Skeletal muscle satellite cell (primary cell): ENCODE data around the gene SH2D2A.

Experiments
- H3K27me3 ChIP-seq: 2 replicates; pipeline ENCODE4 v1.7.0; 2013; ENCODE audit warnings: low read length; ENCODE audit not compliant: control insufficient read depth, insufficient read depth
- H3K36me3 ChIP-seq: 2 replicates; pipeline ENCODE4 v1.7.0; 2013; ENCODE audit warnings: mild to moderate bottlenecking, control low read depth, low read length; ENCODE audit not compliant: insufficient read depth
- H3K4me1 ChIP-seq: 2 replicates; pipeline ENCODE4 v1.7.0; 2013; ENCODE audit warnings: low read length; ENCODE audit not compliant: control insufficient read depth, insufficient read depth
- H3K4me2 ChIP-seq: 2 replicates; pipeline ENCODE4 v1.7.0; 2013; ENCODE audit warnings: mild to moderate bottlenecking, low read length
- H3K4me3 ChIP-seq: 2 replicates; pipeline ENCODE4 v1.7.0; 2013; ENCODE audit warnings: low read length
- H3K9ac ChIP-seq: 2 replicates; pipeline ENCODE4 v1.7.0; 2013; ENCODE audit warnings: mild to moderate bottlenecking, low read depth, low read length, moderate library complexity
- H3K9me3 ChIP-seq: replicated peaks from 2 replicates; pipeline ENCODE4 v1.7.0; 2013; ENCODE audit warnings: mild to moderate bottlenecking, control low read depth, low read length

SH2D2A gene

DNA sequence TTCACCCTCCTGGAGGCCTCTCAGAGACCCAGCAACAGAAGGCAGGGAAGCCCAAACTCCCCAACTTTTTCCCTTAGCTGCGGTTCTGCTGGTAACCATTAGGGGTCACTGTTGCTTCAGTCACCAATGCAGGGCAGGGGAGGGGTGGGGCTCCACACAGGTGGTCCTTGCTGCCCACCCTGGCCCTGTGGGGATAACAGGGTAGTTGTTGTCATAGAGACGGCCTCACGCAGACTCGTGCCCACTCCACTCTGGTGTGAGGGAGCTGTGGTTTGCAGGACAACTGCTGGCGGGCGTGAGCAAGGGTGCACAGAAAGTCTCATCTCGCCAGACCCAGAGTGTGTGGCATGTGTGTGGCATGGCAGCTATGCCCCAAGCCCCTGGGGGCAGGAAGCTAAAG, 22.3 kb upstream of the SH2D2A start:
- H3K9me3 ChIP-seq, result no peaks in the 10 kb centered on the region
- H3K9ac ChIP-seq, result no peak overlapping the region
- no peak overlapping the region for H3K4me2 ChIP-seq
- H3K36me3 ChIP-seq, result no peaks in the 10 kb centered on the region
- no peaks in the 10 kb centered on the region for H3K4me1 ChIP-seq
- H3K4me3 ChIP-seq, result no peak overlapping the region
- H3K27me3 ChIP-seq, result peaks cover 88% of the 10 kb centered on the region

DNA sequence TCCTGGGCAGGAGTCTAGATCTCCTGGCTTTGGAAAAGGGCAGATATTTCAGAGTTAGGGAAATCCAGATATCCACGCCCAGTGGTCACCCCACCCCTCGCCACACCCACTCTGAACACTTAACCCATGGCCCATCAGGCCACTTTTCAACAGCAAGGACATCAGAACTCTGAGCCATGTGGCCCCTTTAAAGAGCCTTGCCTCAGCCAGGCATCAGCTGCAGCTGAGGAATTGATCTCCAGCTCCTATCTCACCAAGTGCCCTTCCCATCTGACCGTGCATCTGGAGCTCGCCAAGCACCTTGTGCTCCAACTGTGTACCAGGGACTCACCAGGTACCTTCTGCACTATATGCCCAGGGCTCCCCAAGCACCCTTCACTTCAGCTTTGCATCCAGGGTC, 20.2 kb upstream of the SH2D2A start:
- H3K4me3 ChIP-seq, result no peak overlapping the region
- peaks cover 86% of the 10 kb centered on the region for H3K27me3 ChIP-seq
- H3K36me3 ChIP-seq, result no peaks in the 10 kb centered on the region

GRCh38 chr1:156836041-156836654, 19.5 kb upstream of the SH2D2A start:
- Histone ChIP-seq H3K4me3 (no peak overlapping the region), H3K9me3 (no peaks in the 10 kb centered on the region), H3K36me3 (no peaks in the 10 kb centered on the region), H3K27me3 (peaks cover 88% of the 10 kb centered on the region), H3K4me1 (no peaks in the 10 kb centered on the region), H3K9ac (no peak overlapping the region), H3K4me2 (no peak overlapping the region)

More for the DNA sequence above, 20.2 kb upstream of the SH2D2A start:
- Histone ChIP-seq H3K4me1 (no peaks in the 10 kb centered on the region), H3K9ac (no peak overlapping the region), H3K4me2 (no peak overlapping the region), H3K9me3 (no peaks in the 10 kb centered on the region)

DNA sequence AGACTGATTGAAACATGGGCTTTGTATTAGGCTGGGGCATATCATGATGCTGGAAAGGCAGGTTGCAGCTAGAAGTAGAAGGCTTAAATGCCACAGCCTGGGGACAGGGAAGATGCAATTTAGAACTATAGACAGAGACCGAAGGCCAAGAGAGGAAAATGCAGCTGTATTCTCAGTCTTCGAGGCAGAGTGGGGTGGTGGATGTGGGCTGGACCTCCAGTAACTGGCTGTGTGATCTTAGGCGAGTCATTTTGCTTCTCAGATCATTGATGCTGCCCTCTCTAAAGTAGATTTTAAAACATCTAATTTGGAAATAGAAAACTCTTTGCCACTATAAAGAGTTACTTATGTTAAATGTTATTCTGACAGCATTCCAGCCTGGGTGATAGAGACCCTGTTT, 17.7 kb upstream of the SH2D2A start:
- H3K27me3 ChIP-seq, result peaks cover 87% of the 10 kb centered on the region
- no peaks in the 10 kb centered on the region for H3K9me3 ChIP-seq
- no peak overlapping the region for H3K4me2 ChIP-seq
- no peak overlapping the region for H3K4me3 ChIP-seq
- H3K9ac ChIP-seq, result no peak overlapping the region
- H3K4me1 ChIP-seq, result no peaks in the 10 kb centered on the region
- H3K36me3 ChIP-seq, result no peaks in the 10 kb centered on the region

DNA sequence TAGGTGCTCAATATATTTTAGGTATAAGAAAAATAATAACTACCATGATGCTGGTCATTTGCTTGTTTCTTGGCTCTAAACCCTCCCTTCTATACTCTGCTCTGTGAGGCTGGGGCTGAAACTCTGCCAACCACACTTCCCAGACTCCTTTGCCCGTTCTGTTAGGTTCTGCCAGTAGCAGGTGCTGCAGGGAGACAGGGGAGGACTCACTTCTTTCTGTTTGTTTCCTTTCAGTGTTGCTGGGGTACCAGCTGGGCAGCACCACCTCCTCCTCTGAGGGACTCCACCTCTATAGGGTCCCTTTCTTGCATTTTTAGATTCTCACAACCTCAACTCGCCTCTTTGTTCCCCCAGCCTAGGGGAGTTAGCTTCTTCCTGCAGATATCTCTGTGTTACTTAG, 17.0 kb upstream of the SH2D2A start:
- H3K9ac ChIP-seq, result no peak overlapping the region
- no peak overlapping the region for H3K4me2 ChIP-seq
- no peaks in the 10 kb centered on the region for H3K36me3 ChIP-seq
- H3K4me1 ChIP-seq, result no peaks in the 10 kb centered on the region
- H3K9me3 ChIP-seq, result no peaks in the 10 kb centered on the region
- peaks cover 88% of the 10 kb centered on the region for H3K27me3 ChIP-seq
- H3K4me3 ChIP-seq, result no peak overlapping the region

- Histone ChIP-seq H3K4me2 (no peak overlapping the region), H3K9me3 (no peaks in the 10 kb centered on the region), H3K27me3 (peaks cover 82% of the 10 kb centered on the region), H3K4me3 (no peak overlapping the region), H3K4me1 (no peaks in the 10 kb centered on the region), H3K9ac (no peak overlapping the region), H3K36me3 (no peaks in the 10 kb centered on the region)
These were observed 15.8 kb upstream of the SH2D2A start for GRCh38 chr1:156832434-156832833.

- peaks cover 59% of the 10 kb centered on the region for H3K27me3 ChIP-seq
- no peaks in the 10 kb centered on the region for H3K36me3 ChIP-seq
- H3K4me3 ChIP-seq, result no peak overlapping the region
These were observed 11.9 kb upstream of the SH2D2A start for GRCh38 chr1:156828400-156829124.

GRCh38 chr1:156826630-156827029, 10.0 kb upstream of the SH2D2A start:
- H3K4me2 ChIP-seq, result no peak overlapping the region
- H3K9ac ChIP-seq, result no peak overlapping the region
- H3K9me3 ChIP-seq, result no peaks in the 10 kb centered on the region
- no peak overlapping the region for H3K4me3 ChIP-seq
- peaks cover 57% of the 10 kb centered on the region for H3K27me3 ChIP-seq
- no peaks in the 10 kb centered on the region for H3K36me3 ChIP-seq
- no peaks in the 10 kb centered on the region for H3K4me1 ChIP-seq

More at GRCh38 chr1:156828400-156829124, 11.9 kb upstream of the SH2D2A start:
- H3K4me2 ChIP-seq, result no peak overlapping the region
- H3K9me3 ChIP-seq, result no peaks in the 10 kb centered on the region
- no peak overlapping the region for H3K9ac ChIP-seq
- H3K4me1 ChIP-seq, result no peaks in the 10 kb centered on the region

GRCh38 chr1:156823210-156823790, 6.7 kb upstream of the SH2D2A start:
- peaks cover 41% of the 10 kb centered on the region for H3K27me3 ChIP-seq
- no peak overlapping the region for H3K4me3 ChIP-seq
- no peaks in the 10 kb centered on the region for H3K9me3 ChIP-seq
- no peak overlapping the region for H3K4me2 ChIP-seq
- no peak overlapping the region for H3K9ac ChIP-seq
- H3K36me3 ChIP-seq, result no peaks in the 10 kb centered on the region
- H3K4me1 ChIP-seq, result no peaks in the 10 kb centered on the region

DNA sequence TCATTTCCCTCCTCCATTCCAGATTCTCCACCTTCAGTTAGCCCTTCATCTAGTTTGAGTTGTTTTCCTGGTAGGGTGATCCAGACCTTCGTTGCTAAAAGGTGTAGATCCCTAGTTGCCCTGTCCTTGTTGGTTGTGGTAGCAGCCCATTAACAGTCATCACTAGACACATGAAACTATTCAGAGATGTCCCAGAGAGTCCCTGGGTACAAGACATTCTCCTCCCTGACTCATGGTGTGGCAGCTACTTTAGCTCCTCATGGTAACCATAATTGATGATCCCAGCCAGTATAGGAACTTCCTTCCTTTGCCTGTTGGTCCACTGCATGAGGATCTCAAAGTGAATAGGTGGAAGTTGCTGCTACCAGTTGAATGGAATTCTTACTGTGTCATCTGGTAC, 6.0 kb upstream of the SH2D2A start:
- Histone ChIP-seq H3K36me3 (no peaks in the 10 kb centered on the region), H3K4me3 (no peak overlapping the region), H3K27me3 (peaks cover 38% of the 10 kb centered on the region), H3K4me2 (no peak overlapping the region), H3K4me1 (no peaks in the 10 kb centered on the region), H3K9me3 (no peaks in the 10 kb centered on the region), H3K9ac (no peak overlapping the region)

DNA sequence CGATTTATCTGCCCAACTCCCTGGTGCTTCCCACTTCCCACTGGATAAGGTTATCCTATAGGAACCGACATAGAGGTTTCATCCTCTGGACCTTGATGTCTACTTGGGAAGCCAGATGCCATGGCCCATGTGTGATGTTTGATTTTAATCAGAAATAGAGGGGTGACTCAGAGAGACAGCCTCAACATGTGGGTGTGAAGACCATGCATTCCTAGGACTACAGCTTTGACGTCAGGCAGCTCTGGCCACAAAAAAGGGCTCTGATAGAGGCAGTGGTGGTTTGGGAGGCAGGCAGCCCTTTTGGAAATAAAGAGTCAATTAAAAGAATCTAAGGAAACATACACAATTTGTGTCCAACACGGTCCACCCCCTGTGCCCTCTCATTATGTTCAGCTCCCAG, 5.2 kb upstream of the SH2D2A start:
- no peak overlapping the region for H3K4me2 ChIP-seq
- peaks cover 38% of the 10 kb centered on the region for H3K27me3 ChIP-seq
- H3K4me1 ChIP-seq, result no peaks in the 10 kb centered on the region
- H3K4me3 ChIP-seq, result no peak overlapping the region
- H3K9me3 ChIP-seq, result no peaks in the 10 kb centered on the region
- no peaks in the 10 kb centered on the region for H3K36me3 ChIP-seq
- H3K9ac ChIP-seq, result no peak overlapping the region
